ENCODE data around the gene CAPZA3.
"Not testable (repeated sequence)": the region's sequence is repeated elsewhere in the genome, so short reads cannot be mapped to it uniquely, and the experiment has no call there.

Gene CAPZA3

DNA sequence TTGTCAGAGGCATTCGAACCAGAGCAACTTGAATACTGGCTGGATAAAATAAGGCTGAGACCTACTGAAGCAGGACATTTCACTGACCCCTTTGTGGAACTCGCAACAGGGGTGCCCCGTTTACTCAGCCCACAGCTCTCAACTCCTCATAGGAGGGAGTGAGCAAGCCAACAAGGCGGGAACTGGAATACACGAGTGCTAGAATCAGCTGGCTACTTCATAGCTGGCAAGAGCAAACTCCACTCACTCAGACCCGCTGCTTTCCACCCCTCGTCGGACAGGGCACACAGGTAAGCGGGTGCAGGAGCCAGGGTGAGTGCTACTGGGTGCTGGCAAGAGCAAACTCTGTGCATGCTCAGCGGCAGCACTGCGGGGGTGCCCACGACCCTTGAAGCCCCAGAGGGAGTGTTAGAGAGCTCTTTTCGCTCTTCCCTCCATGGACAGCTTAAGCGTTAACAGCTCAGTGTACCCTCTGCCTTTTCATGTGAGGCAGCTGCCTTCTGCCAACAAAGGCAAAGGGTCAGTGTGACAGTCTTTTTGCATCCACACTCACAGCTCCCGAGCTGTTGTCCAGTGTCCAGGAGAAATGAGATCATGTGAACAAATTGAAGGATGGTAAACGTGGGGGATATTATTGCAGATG is 15.7 kb downstream of the CAPZA3 start:
- TF ChIP-seq, protein P1, sequence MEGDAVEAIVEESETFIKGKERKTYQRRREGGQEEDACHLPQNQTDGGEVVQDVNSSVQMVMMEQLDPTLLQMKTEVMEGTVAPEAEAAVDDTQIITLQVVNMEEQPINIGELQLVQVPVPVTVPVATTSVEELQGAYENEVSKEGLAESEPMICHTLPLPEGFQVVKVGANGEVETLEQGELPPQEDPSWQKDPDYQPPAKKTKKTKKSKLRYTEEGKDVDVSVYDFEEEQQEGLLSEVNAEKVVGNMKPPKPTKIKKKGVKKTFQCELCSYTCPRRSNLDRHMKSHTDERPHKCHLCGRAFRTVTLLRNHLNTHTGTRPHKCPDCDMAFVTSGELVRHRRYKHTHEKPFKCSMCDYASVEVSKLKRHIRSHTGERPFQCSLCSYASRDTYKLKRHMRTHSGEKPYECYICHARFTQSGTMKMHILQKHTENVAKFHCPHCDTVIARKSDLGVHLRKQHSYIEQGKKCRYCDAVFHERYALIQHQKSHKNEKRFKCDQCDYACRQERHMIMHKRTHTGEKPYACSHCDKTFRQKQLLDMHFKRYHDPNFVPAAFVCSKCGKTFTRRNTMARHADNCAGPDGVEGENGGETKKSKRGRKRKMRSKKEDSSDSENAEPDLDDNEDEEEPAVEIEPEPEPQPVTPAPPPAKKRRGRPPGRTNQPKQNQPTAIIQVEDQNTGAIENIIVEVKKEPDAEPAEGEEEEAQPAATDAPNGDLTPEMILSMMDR (IDR thresholded peaks at IDR 0.05; ENCODE audit: low read length): no peak
- no peak for TF ChIP-seq EZH2phosphoT487 (IDR thresholded peaks at IDR 0.05; ENCODE audit: low read length)
- no peak for TF ChIP-seq EZH2 (optimal IDR thresholded peaks at IDR 0.05; ENCODE audit: low read depth, low read length)
- no peaks in the 10 kb centered on the region for H3F3A ChIP-seq (ENCODE audit: insufficient read depth, low read length)
- no peak overlapping the region for H3K27ac ChIP-seq (ENCODE audit: low read length)
- H3K9me2 ChIP-seq (replicated peaks; ENCODE audit: insufficient read depth, low read length): no peaks in the 10 kb centered on the region
- no peaks in the 10 kb centered on the region for H3K4me1 ChIP-seq (ENCODE audit: low read length)
- no peaks in the 10 kb centered on the region for H3K36me3 ChIP-seq (replicated peaks; ENCODE audit: insufficient read depth, low read length)
- no peaks in the 10 kb centered on the region for H4K20me1 ChIP-seq (ENCODE audit: insufficient read depth, low read length)
- no peak overlapping the region for H3K9ac ChIP-seq (ENCODE audit: low read length)
- no peak overlapping the region for H3K4me3 ChIP-seq (ENCODE audit: low read length)
- no peaks in the 10 kb centered on the region for H3K27me3 ChIP-seq (replicated peaks; ENCODE audit: insufficient read depth, low read length)
- no peak for DNase-seq
- H2AFZ ChIP-seq (ENCODE audit: low read length): no peak overlapping the region
- no peak overlapping the region for H3K4me2 ChIP-seq (ENCODE audit: low read depth, low read length)
- no peaks in the 10 kb centered on the region for H3K79me2 ChIP-seq (ENCODE audit: low read length)
- H3K9me3 ChIP-seq (replicated peaks; ENCODE audit: insufficient read depth, low read length): no peaks in the 10 kb centered on the region

DNA sequence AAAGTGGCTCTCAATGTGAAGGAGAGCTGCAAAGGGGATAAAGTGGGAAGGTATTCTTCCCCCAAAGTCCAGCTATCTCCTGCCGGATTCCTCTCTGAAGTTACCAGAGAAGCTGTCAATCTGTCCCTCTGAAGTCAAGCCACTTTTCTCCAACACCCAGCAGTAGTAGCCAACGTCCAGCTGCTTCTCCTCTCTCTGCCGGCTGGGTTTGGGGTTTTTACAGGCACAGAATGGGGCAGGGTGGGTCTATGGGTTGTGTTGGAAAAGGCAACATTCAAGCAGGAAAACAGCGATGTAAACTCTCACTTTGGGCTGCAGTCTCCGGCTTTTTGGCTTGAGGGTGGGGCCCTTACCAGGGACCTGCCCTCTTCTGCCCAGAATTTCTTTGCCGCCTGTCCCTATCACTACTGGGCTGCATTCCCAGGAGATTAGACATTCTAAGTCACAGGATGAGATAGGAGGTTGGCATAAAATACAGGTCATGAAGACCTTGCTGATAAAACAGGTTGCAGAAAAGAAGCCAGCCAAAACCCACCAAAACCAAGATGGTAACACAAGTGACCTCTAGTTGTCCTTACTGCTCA is 16.3 kb downstream of the CAPZA3 start:
- Histone ChIP-seq H3K4me3 (ENCODE audit: low read length) (no peak overlapping the region), H3K9ac (ENCODE audit: low read length) (no peak overlapping the region), H3K79me2 (ENCODE audit: low read length) (no peaks in the 10 kb centered on the region)

DNA sequence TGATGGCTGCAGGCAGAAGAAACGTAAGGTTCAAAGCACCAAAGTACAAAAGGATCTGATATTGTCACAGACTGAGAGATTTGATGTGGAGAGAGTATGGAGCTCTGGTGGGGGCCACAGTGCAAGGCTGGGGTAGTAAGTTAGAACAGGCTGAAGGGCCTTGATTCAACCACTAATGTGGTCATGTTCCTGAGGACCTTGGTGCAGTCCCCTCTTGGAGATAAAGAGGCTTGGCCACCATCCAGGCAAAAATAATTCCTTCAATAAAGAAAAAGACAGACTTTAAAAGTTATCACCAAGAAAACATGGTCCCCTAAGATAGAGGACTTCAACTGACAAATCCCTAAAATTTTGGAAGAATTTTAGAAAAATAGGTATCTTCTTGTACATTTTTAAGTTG is 17.4 kb downstream of the CAPZA3 start:
- Histone ChIP-seq H3K27me3 (replicated peaks; ENCODE audit: insufficient read depth, low read length) (no peaks in the 10 kb centered on the region), H3K9ac (ENCODE audit: low read length) (no peak overlapping the region), H3K9me3 (replicated peaks; ENCODE audit: insufficient read depth, low read length) (no peaks in the 10 kb centered on the region), H3K4me3 (ENCODE audit: low read length) (no peak overlapping the region), H4K20me1 (ENCODE audit: insufficient read depth, low read length) (no peaks in the 10 kb centered on the region), H2AFZ (ENCODE audit: low read length) (no peak overlapping the region), H3K4me2 (ENCODE audit: low read depth, low read length) (no peak overlapping the region), H3F3A (ENCODE audit: insufficient read depth, low read length) (no peaks in the 10 kb centered on the region), H3K36me3 (replicated peaks; ENCODE audit: insufficient read depth, low read length) (no peaks in the 10 kb centered on the region), H3K27ac (ENCODE audit: low read length) (no peak overlapping the region), H3K4me1 (ENCODE audit: low read length) (no peaks in the 10 kb centered on the region), H3K79me2 (ENCODE audit: low read length) (no peaks in the 10 kb centered on the region), H3K9me2 (replicated peaks; ENCODE audit: insufficient read depth, low read length) (no peaks in the 10 kb centered on the region)
- no peak for DNase-seq
- TF ChIP-seq EZH2 (optimal IDR thresholded peaks at IDR 0.05; ENCODE audit: low read depth, low read length) (no peak), EZH2phosphoT487 (IDR thresholded peaks at IDR 0.05; ENCODE audit: low read length) (no peak)
- TF ChIP-seq, protein P1 (IDR thresholded peaks at IDR 0.05; ENCODE audit: low read length): no peak

More for the DNA sequence above, 16.3 kb downstream of the CAPZA3 start:
- Histone ChIP-seq H3K4me1 (ENCODE audit: low read length) (no peaks in the 10 kb centered on the region), H4K20me1 (ENCODE audit: insufficient read depth, low read length) (no peaks in the 10 kb centered on the region), H3K9me3 (replicated peaks; ENCODE audit: insufficient read depth, low read length) (no peaks in the 10 kb centered on the region), H3F3A (ENCODE audit: insufficient read depth, low read length) (no peaks in the 10 kb centered on the region), H2AFZ (ENCODE audit: low read length) (no peak overlapping the region), H3K27ac (ENCODE audit: low read length) (no peak overlapping the region), H3K9me2 (replicated peaks; ENCODE audit: insufficient read depth, low read length) (no peaks in the 10 kb centered on the region), H3K27me3 (replicated peaks; ENCODE audit: insufficient read depth, low read length) (no peaks in the 10 kb centered on the region), H3K36me3 (replicated peaks; ENCODE audit: insufficient read depth, low read length) (no peaks in the 10 kb centered on the region), H3K4me2 (ENCODE audit: low read depth, low read length) (no peak overlapping the region)
- DNase-seq: no peak
- TF ChIP-seq EZH2phosphoT487 (IDR thresholded peaks at IDR 0.05; ENCODE audit: low read length) (no peak), EZH2 (optimal IDR thresholded peaks at IDR 0.05; ENCODE audit: low read depth, low read length) (no peak)
- TF ChIP-seq, protein P1 (IDR thresholded peaks at IDR 0.05; ENCODE audit: low read length): no peak

DNA sequence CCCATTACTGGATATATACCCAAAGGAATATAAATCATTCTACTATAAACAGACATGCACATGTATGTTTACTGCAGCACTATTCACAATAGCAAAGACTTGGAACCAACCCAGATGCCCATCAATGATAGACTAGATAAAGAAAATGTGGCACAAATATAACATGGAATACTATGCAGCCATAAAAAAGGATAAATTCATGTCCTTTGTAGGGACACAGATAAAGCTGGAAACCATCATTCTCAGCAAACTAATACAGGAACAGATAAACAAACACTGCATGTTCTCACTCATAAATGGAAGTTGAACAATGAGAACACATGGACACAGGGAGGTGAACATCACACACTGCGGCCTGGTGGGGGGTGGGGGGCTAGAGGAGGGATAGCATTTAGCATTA is 28.6 kb downstream of the CAPZA3 start:
- not testable (repeated sequence) for DNase-seq; H3K4me2 ChIP-seq (ENCODE audit: low read depth, low read length); H3K9me2 ChIP-seq (replicated peaks; ENCODE audit: insufficient read depth, low read length); H3K4me1 ChIP-seq (ENCODE audit: low read length); H3F3A ChIP-seq (ENCODE audit: insufficient read depth, low read length); H3K27me3 ChIP-seq (replicated peaks; ENCODE audit: insufficient read depth, low read length); H3K36me3 ChIP-seq (replicated peaks; ENCODE audit: insufficient read depth, low read length); H3K79me2 ChIP-seq (ENCODE audit: low read length); H4K20me1 ChIP-seq (ENCODE audit: insufficient read depth, low read length); H2AFZ ChIP-seq (ENCODE audit: low read length); H3K9ac ChIP-seq (ENCODE audit: low read length); H3K4me3 ChIP-seq (ENCODE audit: low read length); H3K27ac ChIP-seq (ENCODE audit: low read length); H3K9me3 ChIP-seq (replicated peaks; ENCODE audit: insufficient read depth, low read length)
